Measurements from ENCODE around the gene GRM4. TPM values are rescaled to one million over a fixed set of nuclear protein-coding genes. Genes with fewer than 3 reads are reported as not detected.

GRM4 gene
- total RNA-seq, 6 donors from 2014 or later = 0.24 TPM; not detected in 5

DNA sequence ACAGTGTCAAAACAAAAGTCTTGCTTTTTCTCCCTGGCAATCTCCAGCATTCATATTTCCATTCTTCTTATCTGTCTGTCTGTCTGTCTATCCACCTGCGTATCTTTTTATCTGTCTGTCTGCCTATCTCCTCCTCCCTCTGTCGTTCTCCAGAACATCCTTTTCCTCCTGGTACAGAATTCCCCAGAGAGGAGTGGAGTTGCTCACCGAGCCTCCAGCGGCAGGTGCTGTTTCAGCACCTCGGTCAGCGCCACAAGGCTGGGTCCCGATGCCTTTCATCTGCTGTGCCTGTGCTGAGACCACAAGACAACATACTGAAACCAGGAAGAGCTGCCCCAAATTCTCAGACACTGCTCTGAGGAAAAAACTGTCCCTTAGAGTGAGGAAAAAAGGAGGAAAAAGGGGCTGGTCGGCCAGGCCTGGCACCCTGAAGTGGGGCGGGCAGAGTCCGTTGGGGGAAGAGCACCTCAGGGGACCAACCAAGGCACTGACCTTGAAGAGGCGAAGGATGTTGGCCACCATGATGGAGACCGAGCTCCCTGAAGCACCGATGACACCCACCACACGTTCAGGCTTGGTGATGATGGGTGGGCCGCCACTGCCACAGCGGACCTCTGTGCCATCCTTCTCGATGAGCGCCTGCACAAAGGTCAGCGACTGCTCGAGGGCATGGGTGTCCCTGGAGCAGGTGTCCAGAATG is 13.3 kb downstream of the GRM4 start:
- no peak overlapping the region for H3K27ac ChIP-seq
- H3K9me3 ChIP-seq = no peaks in the 10 kb centered on the region
- H3K27me3 ChIP-seq = no peaks in the 10 kb centered on the region
- no peak overlapping the region for H3K4me3 ChIP-seq
- WGBS, 2 donors = 23 to 53% methylated on average over 11 to 20 of the region's 20 CpGs
- no peak for DNase-seq
- H3K36me3 ChIP-seq = no peaks in the 10 kb centered on the region
- no peak for TF ChIP-seq CTCF (IDR thresholded peaks at IDR 0.05)
- no peak for TF ChIP-seq EP300 (IDR thresholded peaks at IDR 0.05)
- TF ChIP-seq POLR2AphosphoS5 (IDR thresholded peaks at IDR 0.05) = no peak
- no peak for TF ChIP-seq POLR2A (IDR thresholded peaks at IDR 0.05)
- H3K4me1 ChIP-seq = no peaks in the 10 kb centered on the region
- ATAC-seq (ENCODE audit: low FRiP score in 2 of 2) = no peak

DNA sequence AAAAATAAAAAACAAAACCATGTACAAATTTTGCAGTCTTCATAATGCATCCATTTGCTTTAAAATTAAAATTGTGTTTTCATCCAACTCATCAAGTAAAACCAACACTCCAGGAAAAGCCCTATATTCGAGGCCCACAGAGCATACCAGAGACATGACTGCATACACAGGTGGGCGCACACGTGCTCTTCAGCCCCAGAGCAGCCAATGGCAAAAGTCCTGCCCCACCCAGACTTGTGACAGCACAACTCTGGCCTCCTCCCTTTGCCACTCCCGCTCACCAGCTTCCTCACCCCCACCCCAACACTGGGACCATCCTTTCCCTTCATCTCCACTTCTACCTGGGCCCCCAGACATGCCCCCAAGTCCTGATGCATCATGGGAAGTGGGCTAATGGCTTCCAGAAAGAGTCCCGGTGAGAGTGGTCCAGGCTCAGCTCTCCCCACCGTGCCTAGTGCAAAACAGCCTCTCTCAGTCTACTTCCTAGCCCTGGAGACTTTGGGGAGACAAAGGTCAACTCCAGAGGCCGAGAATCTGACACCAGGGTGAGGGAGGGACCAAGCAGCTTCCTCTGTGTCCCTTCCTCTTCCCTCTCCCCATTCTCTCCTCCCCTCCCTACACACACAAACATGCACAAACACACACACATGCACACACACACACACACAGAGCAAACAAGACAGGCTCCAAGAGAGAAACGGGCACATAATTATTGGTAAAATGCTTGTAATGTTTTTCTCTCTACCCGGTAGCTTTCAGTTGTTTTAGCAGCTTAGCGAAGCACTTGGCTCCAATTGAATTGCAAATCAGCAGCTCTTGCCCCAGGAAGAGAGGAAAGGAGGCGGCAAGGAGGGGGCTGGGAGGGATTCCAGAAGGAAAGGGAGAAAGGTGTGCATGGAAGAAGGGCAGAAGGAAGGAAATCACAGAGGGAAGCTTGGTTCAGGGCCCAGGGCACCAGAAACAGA is 14.3 kb downstream of the GRM4 start:
- no peaks in the 10 kb centered on the region for H3K27me3 ChIP-seq
- ATAC-seq (ENCODE audit: low FRiP score in 2 of 2) = no peak
- no peak overlapping the region for H3K4me3 ChIP-seq
- TF ChIP-seq EP300 (IDR thresholded peaks at IDR 0.05) (no peak), POLR2AphosphoS5 (IDR thresholded peaks at IDR 0.05) (no peak), POLR2A (IDR thresholded peaks at IDR 0.05) (no peak), CTCF (IDR thresholded peaks at IDR 0.05) (no peak)
- no peak for DNase-seq
- no peaks in the 10 kb centered on the region for H3K36me3 ChIP-seq
- no peaks in the 10 kb centered on the region for H3K9me3 ChIP-seq
- no peaks in the 10 kb centered on the region for H3K4me1 ChIP-seq
- 10 to 15% methylated on average over 11 of the region's 11 CpGs for WGBS, 2 donors
- H3K27ac ChIP-seq = no peak overlapping the region

DNA sequence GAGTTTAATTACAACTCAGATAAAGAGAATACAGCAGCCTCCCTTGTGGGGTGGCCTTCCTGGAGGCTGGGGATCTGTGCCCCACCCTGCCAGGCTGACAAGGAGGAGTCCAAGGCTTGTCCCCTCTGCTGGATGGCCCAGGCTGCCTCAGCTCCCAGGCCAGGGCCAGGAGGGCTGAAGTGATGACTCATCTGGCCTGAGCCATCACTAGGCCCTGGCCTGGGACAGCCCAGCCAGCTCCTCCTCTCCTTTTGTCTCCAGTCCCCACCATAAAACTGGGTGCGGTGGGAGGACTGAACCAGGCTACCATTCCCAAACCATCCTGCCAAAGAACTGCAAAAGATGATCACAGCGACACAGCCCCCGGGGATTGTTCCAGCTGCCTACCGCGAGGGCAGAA is 15.0 kb downstream of the GRM4 start:
- no peak for DNase-seq
- H3K27me3 ChIP-seq = no peaks in the 10 kb centered on the region
- 73 to 74% methylated on average over 5 of the region's 5 CpGs for WGBS, 2 donors
- H3K4me1 ChIP-seq = no peaks in the 10 kb centered on the region
- TF ChIP-seq CTCF (IDR thresholded peaks at IDR 0.05) = no peak
- TF ChIP-seq EP300 (IDR thresholded peaks at IDR 0.05) = no peak
- no peak for TF ChIP-seq POLR2A (IDR thresholded peaks at IDR 0.05)
- TF ChIP-seq POLR2AphosphoS5 (IDR thresholded peaks at IDR 0.05) = no peak
- no peak overlapping the region for H3K4me3 ChIP-seq
- no peaks in the 10 kb centered on the region for H3K9me3 ChIP-seq
- ATAC-seq (ENCODE audit: low FRiP score in 2 of 2) = no peak
- H3K36me3 ChIP-seq = no peaks in the 10 kb centered on the region
- no peak overlapping the region for H3K27ac ChIP-seq

GRCh38 chr6:34129753-34130152 is 16.1 kb downstream of the GRM4 start:
- ATAC-seq (ENCODE audit: low FRiP score in 2 of 2) (no peak), DNase-seq (no peak)
- Histone ChIP-seq H3K27me3 (no peaks in the 10 kb centered on the region), H3K9me3 (no peaks in the 10 kb centered on the region), H3K27ac (no peak overlapping the region), H3K4me1 (no peaks in the 10 kb centered on the region), H3K4me3 (no peak overlapping the region), H3K36me3 (no peaks in the 10 kb centered on the region)
- WGBS, 2 donors = 21 to 28% methylated on average over 5 of the region's 5 CpGs
- TF ChIP-seq EP300 (IDR thresholded peaks at IDR 0.05) (no peak), CTCF (IDR thresholded peaks at IDR 0.05) (no peak), POLR2AphosphoS5 (IDR thresholded peaks at IDR 0.05) (no peak), POLR2A (IDR thresholded peaks at IDR 0.05) (no peak)

Measured in upper lobe of left lung (tissue), 6 donors.